Measurements from ENCODE around the gene GLT1D1.

The GLT1D1 gene

DNA sequence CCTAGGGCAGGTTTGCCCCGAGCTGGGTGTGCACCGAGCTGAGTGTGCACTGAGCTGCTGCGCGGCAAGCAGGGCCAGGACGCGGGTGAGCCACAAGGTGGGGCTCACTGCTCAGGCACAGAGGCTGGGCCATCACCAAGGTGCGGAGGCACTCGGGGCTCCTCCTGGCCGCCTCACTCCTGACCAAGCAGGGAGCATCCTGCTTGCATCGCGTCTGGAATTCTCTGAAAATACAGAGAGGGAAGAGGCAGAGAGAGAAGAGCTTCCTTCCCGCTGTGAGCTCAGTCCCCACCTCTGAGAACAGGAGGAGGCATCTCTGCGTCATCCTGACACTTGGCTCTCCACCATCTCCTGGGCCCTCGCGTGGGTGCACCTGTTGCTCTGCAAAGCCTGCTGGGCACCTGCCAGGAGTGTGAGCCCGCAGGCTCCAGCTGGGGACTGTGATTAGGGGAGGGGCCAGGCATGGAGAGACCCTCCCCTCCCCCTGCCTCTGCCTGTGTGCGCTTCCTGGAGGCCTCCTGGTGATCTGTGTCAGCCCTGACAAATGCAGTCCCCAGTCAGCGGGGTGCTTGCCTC, 116.3 kb downstream of the GLT1D1 start:
- H3K27me3 ChIP-seq (ENCODE audit: control insufficient read depth, insufficient read depth, low read length), result peaks cover 2% of the 10 kb centered on the region
- no peak overlapping the region for H3K27ac ChIP-seq (ENCODE audit: low read depth, low read length)
- H3K4me1 ChIP-seq (ENCODE audit: control insufficient read depth, insufficient read depth, low read length), result no peaks in the 10 kb centered on the region
- no peak overlapping the region for H3K4me3 ChIP-seq (ENCODE audit: low read length)
- no peak overlapping the region for H3K9ac ChIP-seq (ENCODE audit: low read length)
- H3K36me3 ChIP-seq (ENCODE audit: control insufficient read depth, insufficient read depth, low read length), result no peaks in the 10 kb centered on the region

DNA sequence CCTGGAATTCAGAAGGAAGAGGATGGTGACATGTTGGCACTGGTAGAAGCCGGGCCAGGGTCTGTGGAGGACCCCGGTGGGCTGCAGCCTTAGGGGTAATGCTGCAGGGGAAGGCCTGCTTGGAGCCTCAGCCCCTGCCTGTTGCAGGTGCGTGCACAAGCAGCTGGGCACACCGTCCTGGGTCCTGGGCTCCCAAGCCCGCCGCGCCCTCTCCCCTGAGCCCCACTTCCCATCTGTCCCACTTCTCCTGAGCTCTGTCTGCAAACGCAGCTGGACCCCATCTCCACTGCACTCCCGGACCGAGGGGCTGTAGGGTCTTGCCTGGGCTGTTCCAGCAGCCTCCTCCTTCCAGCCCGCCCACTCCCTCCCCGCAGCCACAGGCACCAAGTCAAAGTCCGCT, 116.8 kb downstream of the GLT1D1 start:
- Histone ChIP-seq H3K9ac (ENCODE audit: low read length) (no peak overlapping the region), H3K36me3 (ENCODE audit: control insufficient read depth, insufficient read depth, low read length) (no peaks in the 10 kb centered on the region), H3K4me1 (ENCODE audit: control insufficient read depth, insufficient read depth, low read length) (no peaks in the 10 kb centered on the region), H3K4me3 (ENCODE audit: low read length) (no peak overlapping the region), H3K27ac (ENCODE audit: low read depth, low read length) (no peak overlapping the region), H3K27me3 (ENCODE audit: control insufficient read depth, insufficient read depth, low read length) (peaks cover 2% of the 10 kb centered on the region)

DNA sequence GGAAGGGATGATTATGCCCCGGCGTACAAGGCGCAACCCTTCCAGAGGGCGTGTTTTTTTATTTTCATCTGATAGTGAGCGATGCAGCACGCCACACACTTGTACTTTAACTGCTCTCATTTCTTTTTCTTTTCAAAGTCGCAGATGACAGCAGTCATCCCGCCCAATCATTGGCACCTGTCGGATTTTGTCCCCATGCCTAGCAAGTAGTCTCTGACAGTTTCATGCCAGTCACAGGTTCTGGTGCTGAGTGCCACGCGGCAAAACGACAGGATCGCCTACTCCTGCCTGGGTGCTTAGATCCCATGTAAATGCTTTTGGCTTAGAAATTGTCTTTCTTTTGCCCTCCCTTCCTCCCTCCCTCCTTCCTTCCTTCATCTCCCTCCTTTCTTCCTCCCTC, 117.7 kb downstream of the GLT1D1 start:
- H3K9ac ChIP-seq (ENCODE audit: low read length), result no peak overlapping the region
- no peaks in the 10 kb centered on the region for H3K36me3 ChIP-seq (ENCODE audit: control insufficient read depth, insufficient read depth, low read length)
- H3K27ac ChIP-seq (ENCODE audit: low read depth, low read length), result no peak overlapping the region
- no peaks in the 10 kb centered on the region for H3K4me1 ChIP-seq (ENCODE audit: control insufficient read depth, insufficient read depth, low read length)
- peaks cover 2% of the 10 kb centered on the region for H3K27me3 ChIP-seq (ENCODE audit: control insufficient read depth, insufficient read depth, low read length)
- H3K4me3 ChIP-seq (ENCODE audit: low read length), result no peak overlapping the region

DNA sequence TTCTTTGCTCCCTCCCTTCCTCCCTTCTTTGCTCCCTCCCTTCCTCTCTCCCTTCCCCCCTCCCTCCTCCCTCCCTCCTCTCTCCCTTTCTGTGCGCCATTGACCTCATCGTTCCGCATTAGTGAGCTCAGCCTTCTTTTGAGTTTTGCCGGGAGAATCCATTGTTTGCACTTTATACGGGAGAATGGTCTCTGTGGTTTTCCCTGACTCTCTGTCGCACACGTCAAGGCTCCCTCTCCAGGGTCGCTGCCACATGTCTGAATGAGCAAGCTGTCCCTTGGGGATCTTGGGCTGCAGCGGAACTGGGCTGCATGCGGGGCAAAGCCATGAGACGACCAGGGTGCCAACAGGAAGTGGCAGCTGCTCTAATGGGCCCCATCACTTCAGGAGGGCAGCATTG, 118.5 kb downstream of the GLT1D1 start:
- Histone ChIP-seq H3K36me3 (ENCODE audit: control insufficient read depth, insufficient read depth, low read length) (no peaks in the 10 kb centered on the region), H3K4me3 (ENCODE audit: low read length) (no peak overlapping the region), H3K9ac (ENCODE audit: low read length) (no peak overlapping the region), H3K27ac (ENCODE audit: low read depth, low read length) (no peak overlapping the region), H3K27me3 (ENCODE audit: control insufficient read depth, insufficient read depth, low read length) (peaks cover 2% of the 10 kb centered on the region), H3K4me1 (ENCODE audit: control insufficient read depth, insufficient read depth, low read length) (no peaks in the 10 kb centered on the region)

DNA sequence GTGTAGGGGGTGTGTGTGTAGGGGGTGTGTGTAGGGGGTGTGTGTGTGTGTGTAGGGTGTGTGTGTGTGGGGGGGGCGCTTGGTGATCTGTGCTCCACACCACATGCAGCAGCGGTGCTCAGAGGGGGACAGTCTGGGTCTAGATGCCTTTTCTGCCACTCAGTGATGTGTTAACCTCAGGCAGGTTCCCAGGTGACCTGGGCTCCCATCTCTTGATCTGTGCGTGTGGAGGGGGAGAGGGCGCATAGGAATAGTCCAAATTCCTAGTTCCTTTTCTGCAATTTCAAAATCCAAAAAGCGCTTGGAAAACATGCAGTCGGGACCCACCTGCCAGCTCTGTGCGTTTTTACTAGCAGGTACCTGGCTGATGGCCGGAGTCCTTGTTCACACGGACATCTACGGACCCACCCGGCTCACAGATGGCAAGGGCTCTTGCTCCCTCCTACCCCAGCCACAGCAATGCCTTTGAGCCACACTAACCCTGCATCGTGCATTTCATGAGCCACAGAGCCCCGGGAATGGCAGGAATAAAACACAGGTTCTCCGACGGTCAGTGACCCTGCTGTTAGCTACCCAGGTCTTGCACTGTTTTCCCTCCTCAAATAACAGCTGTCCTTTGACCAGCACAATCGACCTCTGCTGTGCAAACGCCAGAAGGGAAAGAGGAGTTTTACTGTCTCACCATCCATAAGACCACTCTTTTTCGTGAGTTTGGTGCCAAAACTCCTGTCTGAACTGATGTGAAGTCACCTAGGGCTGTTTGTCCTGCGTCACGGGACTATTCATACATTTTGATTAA, 120.8 kb downstream of the GLT1D1 start:
- Histone ChIP-seq H3K36me3 (ENCODE audit: control insufficient read depth, insufficient read depth, low read length) (no peaks in the 10 kb centered on the region), H3K9ac (ENCODE audit: low read length) (no peak overlapping the region), H3K4me1 (ENCODE audit: control insufficient read depth, insufficient read depth, low read length) (no peaks in the 10 kb centered on the region), H3K27ac (ENCODE audit: low read depth, low read length) (no peak overlapping the region), H3K27me3 (ENCODE audit: control insufficient read depth, insufficient read depth, low read length) (peaks cover 2% of the 10 kb centered on the region), H3K4me3 (ENCODE audit: low read length) (no peak overlapping the region)

DNA sequence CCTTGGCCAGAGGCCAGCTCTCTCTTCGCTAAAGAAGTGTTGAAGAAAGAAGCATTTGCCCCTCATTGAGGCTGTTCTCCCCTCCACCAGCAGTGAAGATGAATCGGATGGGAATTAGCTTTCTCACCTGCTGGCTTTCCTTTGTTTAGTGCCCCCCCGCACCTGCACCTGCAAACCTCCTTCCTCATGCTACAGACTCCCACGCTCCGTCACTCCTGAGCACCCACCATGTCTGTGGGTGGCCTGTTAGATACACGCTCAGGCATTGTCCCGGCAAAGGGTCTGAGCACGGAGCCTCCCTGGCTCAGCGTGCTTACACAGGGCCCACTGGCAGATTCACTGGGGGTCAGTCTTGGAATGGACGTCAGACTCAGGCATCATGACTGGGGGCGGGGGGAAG, 121.6 kb downstream of the GLT1D1 start:
- no peaks in the 10 kb centered on the region for H3K36me3 ChIP-seq (ENCODE audit: control insufficient read depth, insufficient read depth, low read length)
- no peaks in the 10 kb centered on the region for H3K4me1 ChIP-seq (ENCODE audit: control insufficient read depth, insufficient read depth, low read length)
- H3K27me3 ChIP-seq (ENCODE audit: control insufficient read depth, insufficient read depth, low read length), result peaks cover 2% of the 10 kb centered on the region
- no peak overlapping the region for H3K4me3 ChIP-seq (ENCODE audit: low read length)
- H3K9ac ChIP-seq (ENCODE audit: low read length), result no peak overlapping the region
- no peak overlapping the region for H3K27ac ChIP-seq (ENCODE audit: low read depth, low read length)

DNA sequence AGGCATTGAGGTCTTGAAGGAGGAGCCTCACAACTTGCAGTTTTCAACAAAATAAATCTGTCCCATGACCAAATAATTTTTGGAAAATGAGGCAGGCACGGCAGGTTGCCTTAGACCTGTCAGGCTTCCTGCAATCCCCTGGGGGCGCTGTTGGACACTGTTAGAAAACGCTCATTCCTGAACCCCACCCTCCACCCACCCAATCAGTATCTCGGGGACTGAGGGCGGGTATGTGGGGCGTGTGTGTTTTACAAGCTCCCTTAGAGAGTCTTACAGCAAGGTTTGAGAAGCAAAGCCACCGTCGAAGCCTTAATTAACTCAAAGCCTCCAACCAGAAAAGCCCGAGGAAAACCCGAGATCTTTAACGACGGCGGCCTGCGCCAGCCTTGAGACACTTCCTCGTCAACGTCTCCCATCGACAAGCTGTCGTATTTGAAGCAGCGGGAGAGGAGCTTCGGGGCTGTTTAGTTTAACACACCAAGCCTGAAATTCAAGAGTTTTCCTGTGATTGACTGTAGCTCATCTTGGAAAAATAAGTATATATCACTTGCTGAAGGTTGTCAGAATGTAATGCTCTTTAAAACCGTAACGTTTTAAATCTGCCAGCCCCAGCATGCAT, 123.0 kb downstream of the GLT1D1 start:
- Histone ChIP-seq H3K4me3 (ENCODE audit: low read length) (no peak overlapping the region), H3K27ac (ENCODE audit: low read depth, low read length) (no peak overlapping the region), H3K4me1 (ENCODE audit: control insufficient read depth, insufficient read depth, low read length) (no peaks in the 10 kb centered on the region), H3K9ac (ENCODE audit: low read length) (no peak overlapping the region), H3K27me3 (ENCODE audit: control insufficient read depth, insufficient read depth, low read length) (peaks cover 2% of the 10 kb centered on the region), H3K36me3 (ENCODE audit: control insufficient read depth, insufficient read depth, low read length) (no peaks in the 10 kb centered on the region)

DNA sequence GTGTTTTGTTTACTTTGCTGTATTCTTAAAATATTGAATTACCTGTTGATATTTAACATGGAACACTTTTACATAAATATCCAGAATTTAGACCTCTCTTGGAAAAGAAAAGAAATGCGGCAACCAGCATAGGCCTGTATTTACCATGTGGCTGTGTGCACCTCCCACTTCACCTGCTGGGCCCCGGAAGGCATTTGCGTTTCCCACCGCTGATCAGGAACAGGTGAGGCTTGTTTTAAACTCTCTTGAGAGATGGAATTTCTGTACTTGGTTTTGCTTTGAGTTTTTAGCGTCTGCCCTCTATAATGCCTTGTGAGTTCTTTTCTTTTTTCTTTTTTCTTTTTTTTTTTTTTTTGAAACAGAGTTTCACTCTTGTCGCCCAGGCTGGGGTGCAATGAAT, 124.2 kb downstream of the GLT1D1 start:
- Histone ChIP-seq H3K27ac (ENCODE audit: low read depth, low read length) (no peak overlapping the region), H3K4me3 (ENCODE audit: low read length) (no peak overlapping the region), H3K4me1 (ENCODE audit: control insufficient read depth, insufficient read depth, low read length) (no peaks in the 10 kb centered on the region), H3K9ac (ENCODE audit: low read length) (no peak overlapping the region), H3K27me3 (ENCODE audit: control insufficient read depth, insufficient read depth, low read length) (peaks cover 2% of the 10 kb centered on the region), H3K36me3 (ENCODE audit: control insufficient read depth, insufficient read depth, low read length) (no peaks in the 10 kb centered on the region)

DNA sequence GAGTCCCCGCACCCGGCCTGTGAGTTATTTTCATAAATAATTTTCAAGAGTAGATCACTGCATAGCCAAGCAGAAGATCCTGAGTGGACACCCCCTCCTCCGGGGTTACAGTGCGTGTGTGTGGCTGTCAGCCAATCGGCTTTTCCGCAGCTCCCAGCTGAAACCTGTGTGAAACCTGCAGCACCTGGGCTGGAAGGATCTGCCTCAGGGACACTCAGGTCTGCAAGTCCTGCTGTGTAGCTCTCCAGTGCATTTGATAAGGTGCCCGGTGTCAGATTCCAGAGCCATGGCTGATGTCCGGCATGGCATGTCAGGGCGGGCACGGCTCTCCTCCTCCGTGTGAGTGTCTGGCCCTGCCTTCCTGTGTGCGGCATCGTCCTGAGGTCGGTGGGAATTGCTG, 124.8 kb downstream of the GLT1D1 start:
- Histone ChIP-seq H3K27ac (ENCODE audit: low read depth, low read length) (no peak overlapping the region), H3K9ac (ENCODE audit: low read length) (no peak overlapping the region), H3K4me1 (ENCODE audit: control insufficient read depth, insufficient read depth, low read length) (no peaks in the 10 kb centered on the region), H3K27me3 (ENCODE audit: control insufficient read depth, insufficient read depth, low read length) (peaks cover 2% of the 10 kb centered on the region), H3K36me3 (ENCODE audit: control insufficient read depth, insufficient read depth, low read length) (no peaks in the 10 kb centered on the region), H3K4me3 (ENCODE audit: low read length) (no peak overlapping the region)

DNA sequence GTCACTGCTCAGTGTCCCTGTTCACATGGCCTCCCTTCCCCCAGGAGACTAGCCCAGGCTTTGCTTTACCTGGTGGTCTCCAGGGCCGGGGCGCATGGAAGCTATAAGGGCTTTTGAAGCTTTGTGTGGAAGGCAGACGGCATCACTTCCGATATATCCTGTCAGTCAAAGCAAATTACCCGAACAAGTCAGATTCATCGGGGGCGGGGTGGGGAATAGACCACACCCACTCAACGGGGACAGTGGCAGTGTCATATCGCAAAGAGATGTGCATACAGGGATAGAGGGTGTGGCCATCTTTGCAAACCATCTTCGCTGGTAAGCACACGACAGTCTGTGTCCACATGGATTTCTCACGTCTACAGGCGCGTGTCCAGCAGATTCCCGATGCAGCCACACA, 127.3 kb downstream of the GLT1D1 start:
- H3K4me1 ChIP-seq (ENCODE audit: control insufficient read depth, insufficient read depth, low read length), result no peaks in the 10 kb centered on the region
- peaks cover 2% of the 10 kb centered on the region for H3K27me3 ChIP-seq (ENCODE audit: control insufficient read depth, insufficient read depth, low read length)
- no peak overlapping the region for H3K9ac ChIP-seq (ENCODE audit: low read length)
- H3K4me3 ChIP-seq (ENCODE audit: low read length), result no peak overlapping the region
- no peak overlapping the region for H3K27ac ChIP-seq (ENCODE audit: low read depth, low read length)
- no peaks in the 10 kb centered on the region for H3K36me3 ChIP-seq (ENCODE audit: control insufficient read depth, insufficient read depth, low read length)

DNA sequence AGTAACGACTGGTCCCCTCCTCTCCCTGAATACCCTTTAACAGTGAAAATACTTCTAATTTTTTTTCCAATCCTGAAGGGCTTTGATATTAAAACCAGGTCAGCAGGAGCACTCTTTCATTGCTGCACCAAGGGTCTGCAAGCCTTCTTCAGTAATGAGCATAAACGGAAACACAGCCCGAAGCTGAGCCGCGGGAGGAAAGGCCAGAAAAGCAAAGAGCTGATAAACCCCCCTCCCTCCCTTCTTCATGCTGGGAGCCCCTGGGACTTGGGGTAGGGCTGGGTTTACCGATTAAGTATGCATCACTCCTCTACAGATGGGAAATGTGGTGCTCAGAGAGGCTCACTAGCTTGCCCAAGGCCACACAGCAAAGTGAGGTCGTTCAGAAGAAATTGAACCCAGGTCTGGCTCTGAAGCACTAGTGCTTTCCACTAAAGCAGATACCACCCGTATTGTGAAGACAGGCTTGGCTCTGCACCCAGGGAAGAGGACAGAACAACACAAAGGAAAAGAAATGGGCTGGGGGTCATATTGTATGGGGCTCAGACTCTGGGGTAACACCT, 128.8 kb downstream of the GLT1D1 start:
- H3K27me3 ChIP-seq (ENCODE audit: control insufficient read depth, insufficient read depth, low read length), result peaks cover 2% of the 10 kb centered on the region

DNA sequence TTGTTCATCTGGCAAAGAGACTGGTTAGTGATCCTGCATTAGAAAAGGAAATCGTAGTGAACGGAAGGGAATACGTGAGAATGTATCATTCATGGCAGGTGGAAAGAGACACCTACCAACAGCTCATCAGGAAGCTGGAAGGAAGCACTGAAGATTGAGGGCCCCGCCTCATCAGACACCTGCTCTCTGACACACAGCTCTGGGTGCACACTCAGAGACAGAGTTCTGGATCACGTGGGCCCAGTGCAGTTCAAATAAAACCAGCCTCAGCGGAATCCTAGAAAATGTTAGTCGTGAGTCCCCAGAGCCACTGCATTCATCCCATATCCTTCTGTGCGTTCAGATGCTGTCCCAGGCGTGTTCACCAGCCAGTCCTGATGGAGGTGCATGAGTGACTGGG, 129.7 kb downstream of the GLT1D1 start:
- no peak overlapping the region for H3K9ac ChIP-seq (ENCODE audit: low read length)

More for the DNA sequence above, 128.8 kb downstream of the GLT1D1 start:
- Histone ChIP-seq H3K4me3 (ENCODE audit: low read length) (no peak overlapping the region), H3K36me3 (ENCODE audit: control insufficient read depth, insufficient read depth, low read length) (no peaks in the 10 kb centered on the region), H3K27ac (ENCODE audit: low read depth, low read length) (no peak overlapping the region), H3K9ac (ENCODE audit: low read length) (no peak overlapping the region), H3K4me1 (ENCODE audit: control insufficient read depth, insufficient read depth, low read length) (no peaks in the 10 kb centered on the region)

More for the DNA sequence above, 129.7 kb downstream of the GLT1D1 start:
- Histone ChIP-seq H3K27ac (ENCODE audit: low read depth, low read length) (no peak overlapping the region), H3K27me3 (ENCODE audit: control insufficient read depth, insufficient read depth, low read length) (peaks cover 2% of the 10 kb centered on the region), H3K4me1 (ENCODE audit: control insufficient read depth, insufficient read depth, low read length) (no peaks in the 10 kb centered on the region), H3K36me3 (ENCODE audit: control insufficient read depth, insufficient read depth, low read length) (no peaks in the 10 kb centered on the region), H3K4me3 (ENCODE audit: low read length) (no peak overlapping the region)
